Mesodermal cell (in vitro differentiated cells): Measurements from ENCODE around the gene BHMT. TPM values are rescaled to one million over a fixed set of nuclear protein-coding genes. Genes with fewer than 3 reads are reported as not detected.

Source experiments
- H3K27ac ChIP-seq: 2 replicates; pipeline ENCODE4 v1.7.0; 2013; ENCODE audit warnings: mild to moderate bottlenecking, low read depth, low read length, moderate library complexity; ENCODE audit not compliant: severe bottlenecking
- H3K36me3 ChIP-seq: 2 replicates; pipeline ENCODE4 v1.7.1; 2013; ENCODE audit warnings: mild to moderate bottlenecking, low read length, moderate library complexity; ENCODE audit not compliant: control insufficient read depth, insufficient read depth
- H3K4me1 ChIP-seq: one replicate; pipeline ENCODE4 v1.7.1; 2013; ENCODE audit warnings: mild to moderate bottlenecking, low read length; ENCODE audit not compliant: insufficient read depth, control insufficient read depth, poor library complexity, severe bottlenecking
- H3K4me3 ChIP-seq: 2 replicates; pipeline ENCODE4 v1.7.0; 2013; ENCODE audit warnings: low read length, control low read depth, mild to moderate bottlenecking; ENCODE audit not compliant: insufficient read depth, poor library complexity, severe bottlenecking; ENCODE audit errors: extremely low read depth
- H3K9me3 ChIP-seq: 2 replicates; pipeline ENCODE4 v1.7.1; 2013; ENCODE audit warnings: mild to moderate bottlenecking, low read length, moderate library complexity; ENCODE audit not compliant: control insufficient read depth
- WGBS, 2 experiments: methylation state at CpG; one replicate each; pipeline ENCODE4 v1.1.5; 2013; ENCODE audit warnings: missing lambda C conversion rate in 2 of 2; ENCODE audit not compliant: insufficient coverage in 2 of 2; 5-methylcytosine and 5-hydroxymethylcytosine counted together
- polyA plus RNA-seq, 2 experiments: library from polyadenylated mRNA; stranded (reverse); fragments of 50-300 nt; gene quantifications; one replicate each; pipeline ENCODE4 v1.2.3, GENCODE V29; 2013

The BHMT gene
- 1.0 TPM for polyA plus RNA-seq (2013, experiment 1 of 2)
- 1.3 TPM for polyA plus RNA-seq (2013, experiment 2 of 2)

- WGBS, 2 experiments: 22 to 26% methylated on average over 30 to 32 of the region's 32 CpGs
- no peaks in the 10 kb centered on the region for H3K36me3 ChIP-seq
- no peaks in the 10 kb centered on the region for H3K9me3 ChIP-seq
- H3K27ac ChIP-seq: no peak within 1 kb of the TSS
- H3K4me1 ChIP-seq: no peaks in the 10 kb centered on the region
- H3K4me3 ChIP-seq: no peak within 1 kb of the TSS
Measured at GRCh38 chr5:79111387-79111959, at the start of gene BHMT. BHMT (plus strand) TSS chr5:79111809; CDS start chr5:79111886, 77 bp downstream.

GRCh38 chr5:79062436-79062835, 49.2 kb upstream of the BHMT start:
- WGBS, 2 experiments: 79 to 92% methylated on average over 2 of the region's 3 CpGs
- Histone ChIP-seq H3K27ac (no peak overlapping the region), H3K4me1 (no peaks in the 10 kb centered on the region), H3K36me3 (no peaks in the 10 kb centered on the region), H3K4me3 (no peak overlapping the region), H3K9me3 (no peaks in the 10 kb centered on the region)

DNA sequence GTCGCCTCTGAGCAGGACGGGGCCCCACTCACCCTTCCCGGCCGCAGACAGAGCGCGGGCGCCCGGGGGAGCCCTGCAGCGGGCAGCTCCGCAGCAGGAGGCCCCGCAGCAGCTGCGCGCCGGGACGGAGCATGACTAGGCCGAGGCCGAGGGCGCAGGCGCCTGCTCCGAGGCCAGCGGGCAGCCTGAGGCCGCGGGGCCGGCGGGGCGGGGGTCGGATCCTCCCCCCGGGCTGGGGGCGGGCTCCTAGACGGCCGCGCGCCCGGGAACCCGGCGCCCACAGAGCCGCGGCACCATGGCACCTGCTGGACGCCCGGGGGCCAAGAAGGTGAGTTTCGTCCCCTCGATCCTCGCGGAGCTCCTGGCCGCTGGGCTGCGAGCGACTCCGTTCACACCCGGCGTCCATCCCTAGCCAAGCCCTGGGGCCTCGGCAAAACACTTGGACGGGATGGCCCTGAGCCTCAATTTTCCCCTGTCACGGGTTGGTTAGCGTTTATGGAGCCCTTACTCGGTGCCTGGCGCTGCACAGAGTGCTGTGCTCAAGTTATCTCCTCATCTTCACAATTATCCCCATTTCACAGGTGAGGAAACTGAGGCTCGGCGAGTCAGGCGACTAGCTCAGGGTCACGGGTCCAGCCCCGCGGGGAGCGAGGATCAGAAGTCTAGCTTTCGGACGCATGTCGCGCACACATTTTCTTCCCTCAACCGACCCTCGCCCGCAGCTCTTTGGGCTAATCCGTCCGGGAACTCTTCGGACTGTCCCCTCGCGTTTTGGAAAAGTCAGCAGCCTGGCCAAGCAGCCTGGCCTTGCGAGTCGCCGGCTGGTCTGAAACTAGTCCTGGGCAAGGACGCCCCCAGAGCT, 41.9 kb upstream of the BHMT start, which contains the start of the genes BHMT2 and DMGDH:
Gene BHMT2 (plus strand): TSS at position 280 of the 862 bp plus-strand sequence. CDS start 16 bp downstream, at position 296.
Gene DMGDH (minus strand): TSS at position 187 of the 862 bp plus-strand sequence. CDS start 54 bp downstream, at position 133.
- 95% methylated on average over 45 to 66 of the region's 79 CpGs for WGBS, 2 experiments

GRCh38 chr5:79070350-79070667, 41.3 kb upstream of the BHMT start:
- no peak overlapping the region for H3K4me3 ChIP-seq

More for the DNA sequence above, 41.9 kb upstream of the BHMT start, which contains the start of the genes BHMT2 and DMGDH:
- Histone ChIP-seq H3K36me3 (no peaks in the 10 kb centered on the region), H3K4me3 (no peak within 1 kb of the TSS), H3K4me1 (peaks cover 3% of the 10 kb centered on the region), H3K9me3 (peaks cover 17% of the 10 kb centered on the region), H3K27ac (no peak within 1 kb of the TSS)

DNA sequence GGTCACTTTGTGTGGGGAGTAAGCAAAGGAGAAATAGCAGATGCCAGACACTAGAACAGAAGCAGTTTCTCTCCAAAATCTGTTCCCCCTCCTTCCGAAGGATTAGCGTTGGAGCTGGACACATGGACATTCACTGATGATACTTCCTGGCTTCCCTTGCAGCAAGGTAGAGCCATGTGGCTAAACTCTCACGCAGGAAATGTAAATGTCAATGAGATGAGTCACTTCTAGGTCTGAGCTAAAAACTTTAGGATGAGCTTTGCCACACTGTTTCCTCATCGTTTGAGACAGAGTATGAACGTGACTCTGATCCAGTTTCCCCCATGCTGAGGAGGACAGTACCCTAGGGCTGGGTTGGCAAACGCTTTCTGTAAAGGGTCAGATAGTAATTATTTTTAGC, 37.0 kb upstream of the BHMT start:
- Histone ChIP-seq H3K27ac (no peak overlapping the region), H3K9me3 (peaks cover 17% of the 10 kb centered on the region), H3K4me1 (peaks cover 6% of the 10 kb centered on the region), H3K4me3 (no peak overlapping the region), H3K36me3 (no peaks in the 10 kb centered on the region)
- 89 to 96% methylated on average over 5 to 6 of the region's 6 CpGs for WGBS, 2 experiments

More at GRCh38 chr5:79070350-79070667, 41.3 kb upstream of the BHMT start:
- 79% methylated on average over 4 of the region's 9 CpGs; no CpG with 5 or more reads in 1 of the 2 experiments for WGBS, 2 experiments
- H3K4me1 ChIP-seq: peaks cover 6% of the 10 kb centered on the region
- H3K9me3 ChIP-seq: peaks cover 17% of the 10 kb centered on the region
- H3K36me3 ChIP-seq: no peaks in the 10 kb centered on the region
- H3K27ac ChIP-seq: no peak overlapping the region

DNA sequence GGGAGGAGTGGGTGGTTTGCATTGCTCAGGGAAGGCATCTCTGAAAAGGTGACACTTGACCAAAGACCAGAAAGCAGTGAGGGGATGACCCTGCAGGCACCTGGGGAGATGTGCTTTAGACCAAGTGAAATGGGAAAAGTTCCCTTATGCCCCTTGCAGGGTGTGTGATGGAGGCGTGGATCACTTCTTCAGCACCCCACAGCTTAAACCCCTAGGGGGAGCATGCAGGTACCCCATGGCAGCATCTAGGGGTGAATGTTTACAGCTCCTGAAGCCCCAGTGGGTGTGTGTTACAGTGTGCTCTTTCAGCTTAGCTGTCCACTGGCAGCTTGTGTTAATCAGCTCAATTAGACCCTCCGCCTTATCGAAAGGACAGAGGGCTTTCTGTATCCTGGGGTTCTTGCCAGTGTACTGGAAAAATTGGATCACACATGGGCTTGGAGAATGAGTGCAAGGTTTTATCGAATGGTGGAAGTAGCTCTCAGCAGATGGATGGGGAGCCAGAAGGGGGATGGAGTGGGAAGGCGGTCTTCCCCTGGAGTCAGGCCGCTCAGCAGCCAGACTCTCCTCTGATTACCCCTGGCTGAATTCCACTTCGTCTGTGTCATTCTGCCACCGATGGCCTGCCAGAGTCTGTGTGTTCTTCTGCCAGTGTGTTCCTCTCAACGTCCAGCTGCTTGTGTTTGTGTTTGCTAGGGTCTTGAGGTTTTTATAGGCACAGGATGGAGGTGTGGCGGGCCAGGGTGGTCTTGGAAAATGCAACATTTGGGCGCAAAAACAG, 35.8 kb upstream of the BHMT start:
- 91 to 92% methylated on average over 7 to 9 of the region's 11 CpGs for WGBS, 2 experiments
- Histone ChIP-seq H3K36me3 (no peaks in the 10 kb centered on the region), H3K9me3 (peaks cover 17% of the 10 kb centered on the region), H3K4me1 (peaks cover 6% of the 10 kb centered on the region), H3K27ac (no peak overlapping the region), H3K4me3 (no peak overlapping the region)

GRCh38 chr5:79076819-79077218, 34.8 kb upstream of the BHMT start:
- Histone ChIP-seq H3K9me3 (peaks cover 17% of the 10 kb centered on the region), H3K4me3 (no peak overlapping the region), H3K36me3 (no peaks in the 10 kb centered on the region), H3K4me1 (peaks cover 6% of the 10 kb centered on the region), H3K27ac (no peak overlapping the region)
- 60 to 100% methylated on average over 1 to 3 of the region's 4 CpGs for WGBS, 2 experiments

- H3K36me3 ChIP-seq: no peaks in the 10 kb centered on the region
- 83% methylated on average over 2 of the region's 3 CpGs; no CpG with 5 or more reads in 1 of the 2 experiments for WGBS, 2 experiments
- H3K27ac ChIP-seq: no peak overlapping the region
- H3K4me1 ChIP-seq: peaks cover 6% of the 10 kb centered on the region
- H3K4me3 ChIP-seq: no peak overlapping the region
- H3K9me3 ChIP-seq: peaks cover 17% of the 10 kb centered on the region
Measured at GRCh38 chr5:79077680-79078365, 33.8 kb upstream of the BHMT start.

- WGBS, 2 experiments: 67 to 86% methylated on average over 1 of the region's 2 CpGs
- H3K4me3 ChIP-seq: no peak overlapping the region
- H3K27ac ChIP-seq: no peak overlapping the region
- no peaks in the 10 kb centered on the region for H3K4me1 ChIP-seq
- H3K9me3 ChIP-seq: no peaks in the 10 kb centered on the region
- H3K36me3 ChIP-seq: no peaks in the 10 kb centered on the region
Measured at GRCh38 chr5:79080804-79081203, 30.8 kb upstream of the BHMT start.

DNA sequence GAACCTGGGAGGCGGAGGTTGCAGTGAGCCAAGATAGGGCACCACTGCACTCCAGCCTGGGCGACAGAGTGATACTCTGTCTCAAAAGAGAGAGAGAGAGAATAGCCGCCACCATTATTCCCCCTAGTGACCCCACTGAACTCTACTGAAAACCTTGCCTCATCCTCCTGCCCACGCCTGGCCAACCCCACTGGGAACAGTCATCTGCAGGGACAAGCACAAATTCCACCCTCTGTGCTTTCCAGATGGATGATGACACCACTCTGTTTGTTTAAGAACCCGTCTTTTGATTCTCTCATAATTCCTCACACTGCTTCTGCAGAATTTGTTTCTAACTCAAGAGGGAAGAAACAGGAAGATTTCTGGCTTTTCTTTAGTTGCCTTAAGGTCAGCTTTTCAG, 29.8 kb upstream of the BHMT start:
- Histone ChIP-seq H3K27ac (no peak overlapping the region), H3K9me3 (no peaks in the 10 kb centered on the region), H3K4me1 (peaks cover 3% of the 10 kb centered on the region), H3K36me3 (no peaks in the 10 kb centered on the region), H3K4me3 (no peak overlapping the region)
- 78 to 100% methylated on average over 3 to 4 of the region's 5 CpGs for WGBS, 2 experiments
